Loucy (cell line): ENCODE measurements around the gene EXOSC6.
"Not testable (repeated sequence)": the region's sequence is repeated elsewhere in the genome, so short reads cannot be mapped to it uniquely, and the experiment has no call there.

Experiments
- H2AFZ ChIP-seq: fragments of 200-600 bp; sonication (generic); 2 replicates; pipeline ENCODE4 v1.6.0; 2016; ENCODE audit warnings: antibody characterized with exemption, mild to moderate bottlenecking, low read length, moderate library complexity
- H3F3A ChIP-seq: fragments of 200-600 bp; 2 replicates; pipeline ENCODE4 v1.6.0; 2016; ENCODE audit warnings: antibody characterized with exemption, low read depth, mild to moderate bottlenecking
- H3K27me3 ChIP-seq: fragments of 200-600 bp; sonication (generic); 2 replicates; pipeline ENCODE4 v1.6.1; 2014; ENCODE audit warnings: low read length, mild to moderate bottlenecking; ENCODE audit not compliant: insufficient read depth, poor library complexity, severe bottlenecking
- H3K36me3 ChIP-seq: fragments of 200-600 bp; sonication (generic); 2 replicates; pipeline ENCODE4 v1.6.1; 2016; ENCODE audit warnings: low read length; ENCODE audit not compliant: insufficient read depth
- H3K4me1 ChIP-seq: fragments of 200-600 bp; sonication (generic); 2 replicates; pipeline ENCODE4 v1.5.1; 2014; ENCODE audit warnings: low read length, mild to moderate bottlenecking; ENCODE audit not compliant: insufficient read depth, poor library complexity, severe bottlenecking
- H3K4me2 ChIP-seq: fragments of 200-600 bp; sonication (generic); 2 replicates; pipeline ENCODE4 v1.6.0; 2014; ENCODE audit warnings: antibody characterized with exemption, low read length, low read depth, mild to moderate bottlenecking; ENCODE audit not compliant: poor library complexity, severe bottlenecking
- H3K4me3 ChIP-seq: fragments of 200-600 bp; sonication (generic); 2 replicates; pipeline ENCODE4 v1.5.1; 2014; ENCODE audit warnings: low read length, mild to moderate bottlenecking, mixed read lengths; ENCODE audit not compliant: poor library complexity, severe bottlenecking
- H3K79me2 ChIP-seq: fragments of 200-600 bp; sonication (generic); 2 replicates; pipeline ENCODE4 v1.6.1; 2014; ENCODE audit warnings: low read length; ENCODE audit not compliant: insufficient read depth
- H3K9ac ChIP-seq: fragments of 200-600 bp; sonication (generic); 2 replicates; pipeline ENCODE4 v1.6.0; 2014; ENCODE audit warnings: mild to moderate bottlenecking, low read depth, low read length, moderate library complexity; ENCODE audit not compliant: poor library complexity, severe bottlenecking
- H3K9me2 ChIP-seq: fragments of 200-600 bp; sonication (generic); replicated peaks from 2 replicates; pipeline ENCODE4 v1.6.1; 2016; ENCODE audit warnings: low read depth, low read length, mixed read lengths
- H3K9me3 ChIP-seq: fragments of 200-600 bp; sonication (generic); 2 replicates; pipeline ENCODE4 v1.6.1; 2014; ENCODE audit warnings: mild to moderate bottlenecking, antibody characterized with exemption, low read length, low read depth; ENCODE audit not compliant: insufficient read depth
- H4K20me1 ChIP-seq: fragments of 200-600 bp; sonication (generic); 2 replicates; pipeline ENCODE4 v1.6.0; 2014; ENCODE audit warnings: antibody characterized with exemption, low read length, mild to moderate bottlenecking; ENCODE audit not compliant: insufficient read depth, poor library complexity, severe bottlenecking
- CTCF ChIP-seq: fragments of 200-600 bp; sonication (generic); conservative IDR thresholded peaks from 2 replicates; pipeline ENCODE4 v1.5.1; 2014; ENCODE audit warnings: mild to moderate bottlenecking, antibody characterized with exemption, low read length
- EZH2phosphoT487 ChIP-seq: fragments of 200-600 bp; IDR thresholded peaks from 2 replicates; pipeline ENCODE4 v1.6.1; 2018; ENCODE audit warnings: antibody characterized with exemption, mild to moderate bottlenecking, moderate library complexity, borderline replicate concordance

EXOSC6 gene

DNA sequence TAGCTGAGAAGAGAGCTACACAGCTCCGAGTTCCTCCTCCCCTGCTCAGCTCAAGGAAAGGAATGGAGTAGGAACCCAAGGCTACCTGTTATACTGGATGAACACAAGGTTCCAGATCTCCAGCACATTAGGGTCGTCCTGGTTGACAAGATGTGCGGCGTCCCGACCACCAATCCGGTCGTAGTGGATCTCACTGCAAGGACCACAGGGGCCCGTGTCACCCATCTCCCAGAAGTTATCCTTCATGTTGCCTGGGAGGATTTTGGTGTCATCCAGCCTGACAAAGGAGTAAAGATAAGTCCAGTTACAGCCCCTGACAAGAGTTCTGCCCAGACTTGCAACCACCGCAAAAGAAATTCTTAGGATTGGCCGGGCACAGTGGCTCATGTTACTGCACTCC lies 20.0 kb upstream of the EXOSC6 start:
- H4K20me1 ChIP-seq: no peaks in the 10 kb centered on the region
- H3F3A ChIP-seq: no peaks in the 10 kb centered on the region
- H3K4me2 ChIP-seq: no peak overlapping the region
- no peak for TF ChIP-seq CTCF
- no peak for TF ChIP-seq EZH2phosphoT487
- no peak overlapping the region for H3K4me3 ChIP-seq
- H3K27me3 ChIP-seq: no peaks in the 10 kb centered on the region
- no peaks in the 10 kb centered on the region for H3K9me2 ChIP-seq
- no peak overlapping the region for H3K9ac ChIP-seq
- no peaks in the 10 kb centered on the region for H3K9me3 ChIP-seq
- H2AFZ ChIP-seq: no peak overlapping the region
- peaks cover 75% of the 10 kb centered on the region; the same call in 1 of the 2 replicates for H3K36me3 ChIP-seq
- no peaks in the 10 kb centered on the region for H3K79me2 ChIP-seq
- no peaks in the 10 kb centered on the region for H3K4me1 ChIP-seq

- no peak overlapping the region for H2AFZ ChIP-seq
- H3K4me2 ChIP-seq: no peak overlapping the region
- TF ChIP-seq CTCF (no peak), EZH2phosphoT487 (no peak)
- H3K4me3 ChIP-seq: no peak overlapping the region
- H3F3A ChIP-seq: no peaks in the 10 kb centered on the region
- no peaks in the 10 kb centered on the region for H3K79me2 ChIP-seq
- H3K4me1 ChIP-seq: no peaks in the 10 kb centered on the region
- no peak overlapping the region for H3K9ac ChIP-seq
- H3K9me2 ChIP-seq: no peaks in the 10 kb centered on the region
- H4K20me1 ChIP-seq: no peaks in the 10 kb centered on the region
- H3K9me3 ChIP-seq: no peaks in the 10 kb centered on the region
- peaks cover 80% of the 10 kb centered on the region; the same call in 1 of the 2 replicates for H3K36me3 ChIP-seq
- no peaks in the 10 kb centered on the region for H3K27me3 ChIP-seq
These were observed 18.4 kb upstream of the EXOSC6 start for GRCh38 chr16:70270176-70270575.

GRCh38 chr16:70269471-70269870 lies 17.7 kb upstream of the EXOSC6 start:
- Histone ChIP-seq H3K4me3 (no peak overlapping the region), H3K27me3 (no peaks in the 10 kb centered on the region), H3K36me3 (peaks cover 81% of the 10 kb centered on the region), H3K9me2 (no peaks in the 10 kb centered on the region), H3K9me3 (no peaks in the 10 kb centered on the region), H3K4me2 (no peak overlapping the region), H3K9ac (no peak overlapping the region), H3F3A (no peaks in the 10 kb centered on the region), H4K20me1 (no peaks in the 10 kb centered on the region), H2AFZ (no peak overlapping the region), H3K79me2 (no peaks in the 10 kb centered on the region), H3K4me1 (no peaks in the 10 kb centered on the region)
- TF ChIP-seq EZH2phosphoT487 (no peak), CTCF (no peak)

GRCh38 chr16:70267922-70268321 lies 16.2 kb upstream of the EXOSC6 start:
- H3K4me2 ChIP-seq, H3F3A ChIP-seq, H3K9ac ChIP-seq, H3K4me3 ChIP-seq, H2AFZ ChIP-seq, H3K9me2 ChIP-seq, H3K27me3 ChIP-seq, H4K20me1 ChIP-seq, H3K79me2 ChIP-seq, H3K9me3 ChIP-seq, H3K4me1 ChIP-seq: not testable (repeated sequence)
- H3K36me3 ChIP-seq: peaks cover 87% of the 10 kb centered on the region
